ENCODE measurements around the gene FHOD1.
A peak's percentile ranks its signal among the peaks of the same experiment; 100 is the strongest.

DNA sequence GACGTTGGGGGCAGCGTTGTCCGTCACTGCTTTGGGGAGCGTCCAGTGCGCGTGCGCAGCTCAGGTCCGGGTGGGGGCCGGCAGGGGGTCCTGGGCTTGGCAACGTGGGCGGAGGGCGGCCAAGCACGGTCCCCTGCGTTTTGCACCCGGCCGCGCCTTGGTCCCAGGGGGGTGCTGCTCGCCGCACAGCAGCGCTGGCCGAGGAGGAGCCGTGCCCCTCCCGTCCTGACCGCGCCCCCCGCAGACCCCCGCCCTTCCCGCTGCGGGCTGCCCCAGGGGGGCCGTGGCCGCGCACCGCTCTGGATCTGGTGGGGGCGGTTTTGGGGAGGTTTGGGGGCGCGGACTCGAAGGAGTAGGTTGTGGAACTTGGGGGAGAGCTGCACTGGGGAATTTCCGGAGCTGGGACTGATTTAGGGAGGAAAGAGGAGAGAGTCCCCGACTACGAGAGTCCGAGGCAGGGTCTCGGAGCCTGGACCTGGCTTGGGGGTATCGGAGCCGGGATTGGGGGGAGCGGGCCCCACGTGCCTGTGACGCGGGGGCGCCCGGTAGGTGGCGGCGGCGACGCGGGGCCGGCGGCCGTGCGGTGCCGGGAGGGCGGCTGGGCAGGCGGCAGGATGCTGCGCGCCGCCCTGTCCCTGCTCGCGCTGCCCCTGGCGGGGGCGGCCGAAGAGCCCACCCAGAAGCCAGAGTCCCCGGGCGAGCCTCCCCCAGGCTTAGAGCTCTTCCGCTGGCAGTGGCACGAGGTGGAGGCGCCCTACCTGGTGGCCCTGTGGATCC lies 1.3 kb upstream of the FHOD1 start, which contains the start of gene SLC9A5:
- TF ChIP-seq CBFB (IDR thresholded peaks at IDR 0.05; ENCODE audit: low read depth) (no peak), RFX5 (IDR thresholded peaks at IDR 0.05; ENCODE audit: low read depth, low read length) (no peak), MTA2 (IDR thresholded peaks at IDR 0.05; ENCODE audit: low read depth) (no peak), POLR2A (IDR thresholded peaks at IDR 0.05; ENCODE audit: low read depth, low read length) (peak; percentile 15), POLR2AphosphoS5 (IDR thresholded peaks at IDR 0.05; ENCODE audit: low read length) (no peak), SMAD1 (IDR thresholded peaks at IDR 0.05; ENCODE audit: low read depth, partially characterized antibody) (no peak)
- TF ChIP-seq, protein P1, sequence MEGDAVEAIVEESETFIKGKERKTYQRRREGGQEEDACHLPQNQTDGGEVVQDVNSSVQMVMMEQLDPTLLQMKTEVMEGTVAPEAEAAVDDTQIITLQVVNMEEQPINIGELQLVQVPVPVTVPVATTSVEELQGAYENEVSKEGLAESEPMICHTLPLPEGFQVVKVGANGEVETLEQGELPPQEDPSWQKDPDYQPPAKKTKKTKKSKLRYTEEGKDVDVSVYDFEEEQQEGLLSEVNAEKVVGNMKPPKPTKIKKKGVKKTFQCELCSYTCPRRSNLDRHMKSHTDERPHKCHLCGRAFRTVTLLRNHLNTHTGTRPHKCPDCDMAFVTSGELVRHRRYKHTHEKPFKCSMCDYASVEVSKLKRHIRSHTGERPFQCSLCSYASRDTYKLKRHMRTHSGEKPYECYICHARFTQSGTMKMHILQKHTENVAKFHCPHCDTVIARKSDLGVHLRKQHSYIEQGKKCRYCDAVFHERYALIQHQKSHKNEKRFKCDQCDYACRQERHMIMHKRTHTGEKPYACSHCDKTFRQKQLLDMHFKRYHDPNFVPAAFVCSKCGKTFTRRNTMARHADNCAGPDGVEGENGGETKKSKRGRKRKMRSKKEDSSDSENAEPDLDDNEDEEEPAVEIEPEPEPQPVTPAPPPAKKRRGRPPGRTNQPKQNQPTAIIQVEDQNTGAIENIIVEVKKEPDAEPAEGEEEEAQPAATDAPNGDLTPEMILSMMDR (IDR thresholded peaks at IDR 0.05 in 2 of 3, conservative IDR thresholded peaks at IDR 0.05 in 1 of 3; ENCODE audit: control insufficient read depth in 2 of 3, extremely low read depth in 1 of 3, insufficient read depth in 1 of 3, low read depth in 3 of 3, low read length in 3 of 3): peak in 2 of 3 experiments; percentile 3 to 24; a peak in 1 of 6 replicates
- TF ChIP-seq, protein P2, sequence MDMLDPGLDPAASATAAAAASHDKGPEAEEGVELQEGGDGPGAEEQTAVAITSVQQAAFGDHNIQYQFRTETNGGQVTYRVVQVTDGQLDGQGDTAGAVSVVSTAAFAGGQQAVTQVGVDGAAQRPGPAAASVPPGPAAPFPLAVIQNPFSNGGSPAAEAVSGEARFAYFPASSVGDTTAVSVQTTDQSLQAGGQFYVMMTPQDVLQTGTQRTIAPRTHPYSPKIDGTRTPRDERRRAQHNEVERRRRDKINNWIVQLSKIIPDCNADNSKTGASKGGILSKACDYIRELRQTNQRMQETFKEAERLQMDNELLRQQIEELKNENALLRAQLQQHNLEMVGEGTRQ (IDR thresholded peaks at IDR 0.05; ENCODE audit: borderline replicate concordance, low read depth, low read length): peak; percentile 41
- TF ChIP-seq, protein P3, sequence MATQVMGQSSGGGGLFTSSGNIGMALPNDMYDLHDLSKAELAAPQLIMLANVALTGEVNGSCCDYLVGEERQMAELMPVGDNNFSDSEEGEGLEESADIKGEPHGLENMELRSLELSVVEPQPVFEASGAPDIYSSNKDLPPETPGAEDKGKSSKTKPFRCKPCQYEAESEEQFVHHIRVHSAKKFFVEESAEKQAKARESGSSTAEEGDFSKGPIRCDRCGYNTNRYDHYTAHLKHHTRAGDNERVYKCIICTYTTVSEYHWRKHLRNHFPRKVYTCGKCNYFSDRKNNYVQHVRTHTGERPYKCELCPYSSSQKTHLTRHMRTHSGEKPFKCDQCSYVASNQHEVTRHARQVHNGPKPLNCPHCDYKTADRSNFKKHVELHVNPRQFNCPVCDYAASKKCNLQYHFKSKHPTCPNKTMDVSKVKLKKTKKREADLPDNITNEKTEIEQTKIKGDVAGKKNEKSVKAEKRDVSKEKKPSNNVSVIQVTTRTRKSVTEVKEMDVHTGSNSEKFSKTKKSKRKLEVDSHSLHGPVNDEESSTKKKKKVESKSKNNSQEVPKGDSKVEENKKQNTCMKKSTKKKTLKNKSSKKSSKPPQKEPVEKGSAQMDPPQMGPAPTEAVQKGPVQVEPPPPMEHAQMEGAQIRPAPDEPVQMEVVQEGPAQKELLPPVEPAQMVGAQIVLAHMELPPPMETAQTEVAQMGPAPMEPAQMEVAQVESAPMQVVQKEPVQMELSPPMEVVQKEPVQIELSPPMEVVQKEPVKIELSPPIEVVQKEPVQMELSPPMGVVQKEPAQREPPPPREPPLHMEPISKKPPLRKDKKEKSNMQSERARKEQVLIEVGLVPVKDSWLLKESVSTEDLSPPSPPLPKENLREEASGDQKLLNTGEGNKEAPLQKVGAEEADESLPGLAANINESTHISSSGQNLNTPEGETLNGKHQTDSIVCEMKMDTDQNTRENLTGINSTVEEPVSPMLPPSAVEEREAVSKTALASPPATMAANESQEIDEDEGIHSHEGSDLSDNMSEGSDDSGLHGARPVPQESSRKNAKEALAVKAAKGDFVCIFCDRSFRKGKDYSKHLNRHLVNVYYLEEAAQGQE (IDR thresholded peaks at IDR 0.05; ENCODE audit: low read depth, low read length): no peak
- TF ChIP-seq, protein P4, sequence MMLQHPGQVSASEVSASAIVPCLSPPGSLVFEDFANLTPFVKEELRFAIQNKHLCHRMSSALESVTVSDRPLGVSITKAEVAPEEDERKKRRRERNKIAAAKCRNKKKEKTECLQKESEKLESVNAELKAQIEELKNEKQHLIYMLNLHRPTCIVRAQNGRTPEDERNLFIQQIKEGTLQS (IDR thresholded peaks at IDR 0.05; ENCODE audit: borderline replicate concordance, extremely low read depth, low read depth, low read length): 0 out of 2 replicates have a peak, but pooled peaks have one; percentile 3

Data from GM12878 (cell line).